ENCODE data around the gene NIPAL4.
"Not testable (repeated sequence)": the region's sequence is repeated elsewhere in the genome, so short reads cannot be mapped to it uniquely, and the experiment has no call there.

Gene NIPAL4

DNA sequence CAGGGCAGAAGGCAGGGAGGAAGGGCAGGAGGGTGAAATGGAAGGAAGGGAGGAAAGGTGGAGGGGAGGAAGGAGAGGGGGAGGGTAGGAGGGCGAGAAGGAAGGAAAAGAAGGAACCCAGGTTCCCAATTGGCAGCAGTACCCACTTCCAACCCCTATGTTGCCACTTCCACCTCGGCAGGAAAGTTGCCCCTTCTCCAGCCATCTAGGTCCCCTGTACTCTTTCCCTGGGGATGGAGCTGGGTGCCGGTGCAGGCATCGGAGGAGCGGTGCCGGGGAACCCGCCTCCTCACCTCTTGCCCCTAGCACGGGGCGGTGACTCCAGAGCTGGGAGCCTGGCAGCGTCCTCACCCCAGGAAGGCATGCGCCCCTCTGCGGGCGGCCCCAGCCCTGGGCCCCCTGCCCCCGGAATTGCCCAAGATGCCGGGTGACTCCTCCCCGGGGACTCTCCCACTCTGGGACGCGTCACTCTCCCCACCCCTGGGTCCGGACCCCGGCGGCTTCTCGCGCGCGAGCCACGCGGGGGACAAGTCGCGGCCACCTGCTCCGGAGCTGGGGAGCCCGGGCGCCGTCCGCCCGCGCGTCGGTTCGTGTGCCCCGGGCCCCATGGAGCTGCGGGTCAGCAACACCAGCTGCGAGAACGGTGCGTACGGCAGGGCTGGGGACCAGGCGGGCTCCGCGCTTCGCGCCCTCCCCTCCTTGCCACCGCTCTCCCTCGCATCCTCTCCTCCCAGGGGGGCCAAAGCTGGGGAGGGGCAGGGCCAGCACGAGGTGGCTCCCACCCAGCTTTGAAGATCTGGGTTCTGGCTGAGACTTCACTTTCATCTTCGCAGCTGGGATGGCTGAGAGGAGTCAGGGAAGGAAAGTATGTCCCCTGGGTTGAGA is at the start of gene NIPAL4:
TSS of gene NIPAL4 (plus strand) at position 499 of the 885 bp plus-strand sequence. CDS start at position 607, 108 bp downstream.
- peak; percentile 26 for DNase-seq

DNA sequence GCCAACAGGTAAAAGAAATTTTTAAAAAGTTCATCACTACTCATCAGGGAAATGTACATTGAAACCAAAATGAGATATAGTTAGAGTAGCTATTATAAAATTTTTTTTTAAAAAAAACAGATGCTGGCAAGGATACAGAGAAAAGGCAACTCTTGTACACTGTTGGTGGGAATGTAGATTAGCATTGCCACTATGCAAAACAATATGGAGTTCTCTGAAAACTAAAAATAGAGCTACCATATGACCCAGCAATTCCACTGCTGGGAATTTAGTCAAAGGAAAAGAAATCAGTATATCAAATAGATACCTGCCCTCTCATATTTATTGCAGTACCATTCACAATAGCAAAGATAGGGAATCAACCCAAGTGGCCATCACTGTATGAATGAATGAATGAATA is 44.2 kb upstream of the NIPAL4 start:
- no peak for DNase-seq

DNA sequence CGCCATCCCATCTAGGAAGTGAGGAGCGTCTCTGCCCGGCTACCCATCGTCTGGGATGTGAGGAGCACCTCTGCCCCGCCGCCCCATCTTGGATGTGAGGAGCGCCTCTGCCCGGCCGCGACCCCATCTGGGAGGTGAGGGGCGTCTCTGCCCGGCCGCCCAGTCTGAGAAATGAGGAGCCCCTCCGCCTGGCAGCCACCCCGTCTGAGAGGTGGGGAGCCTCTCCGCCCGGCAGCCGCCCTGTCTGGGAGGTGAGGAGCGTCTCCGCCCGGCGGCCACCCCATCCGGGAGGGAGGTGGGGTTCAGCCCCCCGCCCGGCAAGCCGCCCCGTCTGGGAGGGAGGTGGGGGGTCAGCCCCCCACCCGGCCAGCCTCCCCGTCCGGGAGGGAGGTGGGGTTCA is 40.5 kb upstream of the NIPAL4 start:
- DNase-seq, result not testable (repeated sequence)

DNA sequence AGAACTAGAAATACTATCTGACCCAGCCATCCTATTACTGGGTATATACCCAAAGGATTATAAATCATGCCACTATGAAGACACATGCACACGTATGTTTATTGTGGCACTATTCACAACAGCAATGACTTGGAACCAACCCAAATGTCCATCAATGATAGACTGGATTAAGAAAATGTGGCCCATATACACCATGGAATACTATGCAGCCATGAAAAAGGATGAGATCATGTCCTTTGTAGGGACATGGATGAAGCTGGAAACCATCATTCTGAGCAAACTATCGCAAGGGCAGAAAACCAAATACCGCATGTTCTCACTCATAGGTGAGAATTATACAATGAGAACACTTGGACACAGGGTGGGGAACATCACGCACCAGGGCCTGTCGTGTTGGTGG is 30.1 kb upstream of the NIPAL4 start:
- DNase-seq, result not testable (repeated sequence)

DNA sequence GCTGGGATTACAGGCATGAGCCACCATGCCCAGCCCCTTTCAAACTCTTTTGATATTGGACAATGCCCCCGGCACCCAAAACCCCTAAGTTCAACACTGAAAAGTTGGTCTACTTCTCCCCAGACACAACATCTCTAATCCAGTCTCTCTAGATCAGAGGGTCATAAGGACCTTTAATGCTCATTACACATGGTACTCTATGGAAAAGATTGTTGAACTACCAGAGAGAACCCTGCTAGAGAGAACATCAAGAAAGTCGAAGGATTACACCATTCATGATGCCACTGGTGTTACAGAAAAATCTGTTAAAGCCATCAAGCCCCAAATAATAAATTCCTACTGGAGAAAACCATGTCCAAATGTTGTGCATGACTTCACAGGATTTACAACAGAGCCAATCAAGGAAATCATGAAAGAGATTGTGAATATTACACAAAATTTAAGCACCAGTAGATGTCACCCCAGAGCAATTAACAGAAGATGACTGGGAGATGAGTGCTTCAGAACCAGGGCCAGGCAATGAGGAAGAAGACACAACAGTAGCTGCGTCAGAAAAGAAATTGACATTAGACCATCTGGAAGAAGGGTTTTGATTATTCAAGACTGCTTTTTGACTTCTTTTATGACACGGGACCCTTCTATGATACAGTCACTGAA is 28.3 kb upstream of the NIPAL4 start:
- peak; percentile 42 for DNase-seq

DNA sequence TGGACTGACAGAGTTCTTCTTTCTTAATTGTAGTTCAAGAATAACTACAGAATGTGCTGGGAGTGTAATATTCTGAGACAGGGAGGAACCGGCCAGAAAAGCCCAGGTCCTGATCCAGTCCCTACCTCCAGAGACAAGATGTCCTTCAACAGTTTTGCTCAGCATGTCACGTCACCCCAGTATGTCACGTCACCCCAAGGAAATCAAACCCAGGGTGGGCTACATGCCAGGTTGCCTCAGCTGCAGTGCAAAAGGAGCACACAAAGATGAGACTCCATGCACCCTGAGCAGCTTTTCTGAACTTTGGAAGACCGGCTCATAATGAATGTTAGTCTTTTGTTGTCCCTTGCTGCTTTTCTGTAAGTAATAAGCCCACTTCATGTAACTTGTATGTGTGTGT is 25.9 kb upstream of the NIPAL4 start:
- DNase-seq, result no peak

DNA sequence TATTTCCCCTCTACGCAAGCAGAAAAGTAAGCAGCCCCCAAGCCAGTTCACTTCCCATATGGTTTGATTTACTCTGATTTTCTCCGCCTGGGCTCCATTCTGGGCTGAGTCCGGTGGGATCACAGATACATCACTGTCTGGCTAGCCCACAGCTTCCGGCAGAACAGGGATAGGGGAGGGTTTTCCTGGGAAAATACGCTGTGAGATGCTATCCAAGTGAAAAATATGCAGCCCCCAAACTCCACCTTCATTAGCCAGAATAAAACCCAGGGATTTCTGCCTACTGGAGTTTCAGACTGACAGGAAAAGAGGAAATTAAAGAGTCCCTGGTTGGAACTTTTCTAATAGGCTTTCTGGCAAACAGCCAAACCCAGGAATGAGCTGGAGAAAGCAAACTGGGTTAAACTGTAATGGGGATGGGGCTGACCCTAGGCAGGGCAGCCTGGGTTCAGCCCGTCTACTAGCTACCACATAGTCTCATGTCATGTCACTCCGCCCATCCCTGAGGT is 16.9 kb upstream of the NIPAL4 start:
- no peak for DNase-seq

DNA sequence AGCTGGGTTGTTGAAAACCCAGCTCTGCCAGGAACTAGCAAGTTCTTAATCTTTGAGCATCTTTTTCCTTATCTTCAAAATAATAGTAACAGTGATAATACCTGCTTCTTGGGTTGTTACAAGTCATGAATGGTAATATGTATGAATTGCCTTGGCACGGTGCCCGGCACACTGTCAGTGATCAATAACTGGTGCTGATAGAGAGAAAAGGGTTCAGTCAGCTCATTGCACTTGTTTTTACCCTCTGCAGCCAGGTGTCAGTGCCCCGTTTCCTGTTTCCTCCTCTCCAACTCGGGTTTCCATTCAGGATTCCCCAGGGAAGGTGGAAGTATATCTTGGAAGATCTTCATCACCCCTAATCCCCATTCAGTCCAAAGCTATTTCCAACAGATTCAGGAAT is 15.8 kb upstream of the NIPAL4 start:
- no peak for DNase-seq

DNA sequence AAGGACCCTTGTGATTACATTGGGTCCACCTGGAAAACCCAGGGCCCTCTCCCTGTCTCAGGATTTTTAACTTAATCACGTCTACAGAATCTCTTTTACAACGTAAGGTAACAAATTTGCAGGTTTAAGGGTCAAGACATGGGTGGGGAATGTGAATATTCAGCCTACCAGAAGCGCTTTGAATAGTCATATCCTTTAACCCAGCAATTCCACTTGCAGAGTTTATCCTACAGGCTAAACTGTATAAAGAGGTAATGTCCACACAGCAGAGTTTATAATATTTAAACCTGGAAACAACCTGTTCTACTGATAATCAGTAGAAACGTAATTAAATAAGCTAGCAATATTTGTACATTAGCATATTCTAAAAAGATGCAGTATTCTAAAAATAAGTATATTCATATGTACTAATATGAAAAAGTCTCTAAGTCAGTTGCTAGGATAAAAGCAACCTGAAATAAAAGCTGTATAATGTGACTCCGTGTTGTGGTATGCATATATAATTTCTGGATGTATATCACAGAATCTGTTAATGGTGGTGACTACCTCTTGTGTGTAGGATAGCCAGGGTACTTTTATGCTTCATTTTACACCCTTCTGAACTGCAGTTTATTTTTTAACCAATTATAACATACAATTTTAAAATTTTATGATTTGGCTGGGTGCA is 14.1 kb upstream of the NIPAL4 start:
- no peak for DNase-seq

DNA sequence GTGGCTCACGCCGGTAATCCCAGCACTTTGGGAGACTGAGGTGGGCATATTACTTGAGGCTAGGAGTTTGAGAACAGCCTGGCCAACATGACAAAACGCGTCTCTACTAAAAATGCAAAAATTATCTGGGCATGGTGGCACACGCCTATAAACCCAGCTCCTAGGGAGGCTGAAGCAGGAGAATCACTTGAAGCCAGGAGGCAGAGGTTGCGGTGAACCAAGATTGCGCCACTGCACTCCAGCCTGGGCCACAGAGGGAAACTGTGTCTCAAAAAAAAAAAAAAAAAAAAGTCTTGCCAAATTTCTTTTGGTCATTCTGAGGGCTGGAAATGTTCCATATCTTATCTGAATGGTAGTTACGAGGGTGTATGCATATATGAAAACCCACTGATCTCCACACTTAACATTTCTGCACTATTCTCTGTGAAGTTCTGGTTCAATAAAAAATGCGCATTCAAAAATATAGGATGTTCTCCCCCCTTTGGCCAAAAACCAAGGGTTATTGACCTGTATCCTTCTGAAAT is 13.5 kb upstream of the NIPAL4 start:
- no peak for DNase-seq

DNA sequence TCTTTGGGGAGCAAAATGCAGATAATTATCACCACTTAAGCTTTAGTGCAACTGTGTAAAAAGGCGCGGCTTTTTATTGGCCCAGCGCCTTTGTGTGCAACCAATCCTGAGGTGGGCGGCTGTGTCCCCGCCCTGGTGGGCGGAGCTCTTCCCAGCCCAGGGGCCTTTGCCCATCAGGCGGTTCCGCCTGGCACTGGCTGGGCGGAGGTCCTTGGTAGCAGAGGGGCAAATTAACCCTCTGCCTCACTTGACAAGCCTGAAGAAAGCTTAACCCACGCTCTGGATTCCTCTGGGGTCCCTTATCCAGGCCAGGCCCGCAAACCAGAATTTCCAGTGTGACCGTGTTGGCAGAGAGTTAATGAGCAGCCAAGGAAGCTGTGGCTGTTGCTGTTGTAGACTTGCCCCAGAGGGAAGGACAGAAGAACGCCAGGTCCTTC is 12.8 kb upstream of the NIPAL4 start:
- DNase-seq, result no peak

DNA sequence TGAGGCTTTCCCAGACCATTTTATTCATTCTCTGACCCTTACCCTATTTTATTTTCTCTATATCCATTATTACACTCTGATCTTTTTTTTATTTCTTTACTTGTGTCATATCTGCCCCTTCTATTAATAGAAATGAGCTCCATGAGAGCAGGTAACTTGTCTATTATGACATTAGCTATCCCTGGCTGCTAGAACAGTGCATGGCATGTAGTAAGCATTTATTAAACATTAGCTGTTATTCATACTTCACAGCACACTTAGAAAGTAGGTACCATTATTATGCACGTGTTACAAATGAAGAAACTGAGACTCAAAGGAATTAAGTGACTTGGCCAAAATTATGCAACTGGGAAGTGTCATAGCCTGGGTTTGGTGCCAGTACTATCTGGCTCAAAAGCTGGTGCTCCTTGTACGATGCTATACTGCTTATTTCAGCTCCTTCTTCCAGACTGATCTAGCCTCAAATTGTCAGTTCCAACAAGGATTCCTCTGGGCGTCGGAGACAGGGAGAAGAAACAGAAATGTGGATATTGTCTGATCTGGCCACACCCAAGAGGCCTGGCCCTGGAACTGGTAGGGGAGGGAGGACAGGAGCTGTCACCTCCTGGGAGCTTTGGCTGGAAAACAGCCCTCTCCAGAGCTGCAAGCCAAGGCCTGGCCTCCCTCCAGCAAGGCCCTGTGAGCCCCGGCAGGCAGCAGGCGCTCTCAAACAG is 10.8 kb upstream of the NIPAL4 start:
- no peak for DNase-seq

DNA sequence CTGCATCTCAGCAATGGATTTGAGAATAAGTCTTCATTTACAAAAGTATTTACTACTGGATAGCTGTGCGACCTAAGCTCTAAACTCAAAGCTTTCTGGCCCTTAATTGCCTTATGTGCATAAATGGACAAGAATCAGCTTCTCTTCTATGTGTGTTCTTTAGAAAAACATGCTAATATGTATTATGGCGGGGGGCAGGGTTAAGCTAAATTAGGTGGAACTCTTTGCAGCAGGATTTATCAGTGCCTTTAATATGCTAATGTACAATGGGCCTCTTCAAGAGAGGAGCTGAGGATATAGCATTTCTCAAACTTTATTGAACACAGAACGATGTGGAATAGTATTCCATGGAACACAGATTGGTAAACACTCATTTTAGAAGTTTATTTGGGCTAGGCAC is 10.0 kb upstream of the NIPAL4 start:
- DNase-seq, result no peak

DNA sequence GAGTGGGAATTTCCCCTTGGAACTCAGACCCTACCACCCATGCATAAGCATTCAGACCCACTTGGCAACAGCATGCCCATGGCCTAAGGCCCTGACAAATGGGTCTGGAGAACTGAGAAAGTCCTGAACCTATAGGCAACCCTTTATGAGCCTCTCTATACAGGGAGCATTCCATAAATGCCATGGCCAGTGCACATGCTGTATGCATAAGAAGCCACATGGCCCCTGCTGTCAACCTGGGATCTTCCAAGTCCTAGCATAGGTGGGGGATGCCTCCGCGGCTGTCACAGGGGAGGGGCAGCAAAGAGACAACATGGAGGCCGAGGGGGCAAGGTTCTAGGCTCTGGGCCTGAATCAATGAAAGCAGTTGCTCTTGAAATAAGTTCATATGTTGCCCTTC is 8.2 kb upstream of the NIPAL4 start:
- DNase-seq, result no peak

DNA sequence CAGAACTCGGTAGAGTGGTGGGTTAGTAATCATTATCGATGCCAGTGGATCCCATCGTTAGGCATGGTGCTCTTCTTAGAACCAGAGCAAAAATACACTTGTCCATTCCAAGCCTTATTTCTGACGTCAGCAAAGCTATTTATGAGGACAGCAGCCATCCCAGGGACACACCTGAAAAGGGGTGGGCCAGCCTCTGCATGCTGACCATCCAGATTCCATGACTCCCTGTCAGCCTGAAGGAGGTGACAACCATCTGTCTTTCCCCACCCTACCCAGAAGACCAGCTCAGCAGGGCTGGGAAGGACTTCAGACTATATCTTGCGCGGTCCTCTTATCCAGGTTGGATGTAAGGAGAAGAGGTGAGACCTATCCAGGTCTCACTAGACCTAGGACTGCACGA is 5.7 kb upstream of the NIPAL4 start:
- DNase-seq, result no peak

DNA sequence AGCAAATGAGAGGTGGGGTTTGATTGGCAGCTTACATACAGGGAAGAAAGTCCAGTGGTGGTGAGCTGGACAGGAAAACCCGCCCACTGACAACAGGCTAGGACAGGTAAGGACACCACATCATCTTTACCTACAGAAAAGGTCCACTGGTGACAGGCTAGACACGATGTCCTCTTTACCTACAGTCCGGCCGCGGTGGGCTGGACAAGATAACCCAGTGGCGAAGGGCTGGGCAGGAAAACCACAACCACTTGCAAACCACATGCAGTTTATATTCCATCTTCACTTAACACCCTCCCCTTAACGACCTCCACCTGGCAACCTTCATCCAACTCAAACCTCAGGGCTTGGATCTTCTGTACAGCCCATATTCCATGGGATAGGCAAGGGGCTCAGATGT is 5.0 kb upstream of the NIPAL4 start:
- no peak for DNase-seq

DNA sequence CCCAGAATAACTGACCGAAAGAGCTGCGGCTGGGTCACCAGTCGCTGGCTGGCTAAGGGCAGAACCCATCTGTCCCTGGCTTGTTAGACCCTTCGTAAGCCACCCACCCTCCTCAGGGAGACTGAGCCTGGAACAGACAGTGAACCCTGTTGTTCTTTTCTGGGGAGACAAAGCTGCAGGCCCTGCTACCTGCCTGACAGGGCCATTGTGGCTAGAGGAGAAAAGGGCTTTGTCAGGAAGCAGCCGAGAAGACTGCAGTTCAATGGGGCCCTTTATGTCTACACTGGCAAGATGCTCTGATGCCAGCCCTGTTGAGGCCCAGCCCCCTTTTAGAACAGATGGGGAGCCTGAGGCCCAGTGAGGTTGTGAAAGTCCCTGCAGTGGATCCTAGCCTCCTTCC is 3.7 kb upstream of the NIPAL4 start:
- no peak for DNase-seq

DNA sequence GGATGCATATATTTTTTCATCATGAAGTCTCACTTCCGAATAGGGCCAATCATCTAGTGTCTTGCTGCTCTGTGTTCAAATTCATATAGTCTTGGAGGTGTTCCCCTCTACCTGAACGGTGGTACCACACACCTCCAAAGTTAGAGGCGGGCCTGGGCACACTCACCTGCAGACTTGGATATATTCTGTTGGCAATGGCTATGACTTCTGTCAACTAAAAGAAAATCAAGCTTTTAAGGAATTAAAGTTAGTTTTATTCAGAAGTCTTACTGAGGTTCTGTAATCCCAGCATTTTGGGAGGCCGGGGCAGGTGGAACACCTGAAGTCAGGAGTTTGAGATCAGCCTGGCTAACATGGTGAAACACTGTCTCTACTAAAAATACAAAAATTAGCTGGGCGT is 2.6 kb upstream of the NIPAL4 start:
- DNase-seq, result no peak

DNA sequence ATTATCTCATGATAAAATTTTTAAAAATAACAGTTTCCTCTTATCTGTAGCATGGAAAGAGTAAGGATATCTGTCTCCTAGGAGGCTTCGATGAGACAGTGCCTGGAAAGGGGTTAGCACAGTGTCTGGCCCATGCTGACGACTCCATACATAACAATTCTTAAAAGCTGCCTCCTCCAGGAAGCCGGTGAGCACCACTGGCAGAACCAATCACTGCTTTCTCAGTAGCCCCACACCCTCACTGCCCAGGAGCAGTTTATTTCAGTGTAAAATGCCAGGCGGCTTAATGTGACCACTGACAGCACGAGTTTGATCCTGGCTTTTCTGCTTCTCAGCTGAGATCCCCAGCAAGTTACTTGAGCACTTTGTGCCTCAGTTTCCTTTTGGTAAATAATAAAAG is 1.2 kb upstream of the NIPAL4 start:
- no peak for DNase-seq

DNA sequence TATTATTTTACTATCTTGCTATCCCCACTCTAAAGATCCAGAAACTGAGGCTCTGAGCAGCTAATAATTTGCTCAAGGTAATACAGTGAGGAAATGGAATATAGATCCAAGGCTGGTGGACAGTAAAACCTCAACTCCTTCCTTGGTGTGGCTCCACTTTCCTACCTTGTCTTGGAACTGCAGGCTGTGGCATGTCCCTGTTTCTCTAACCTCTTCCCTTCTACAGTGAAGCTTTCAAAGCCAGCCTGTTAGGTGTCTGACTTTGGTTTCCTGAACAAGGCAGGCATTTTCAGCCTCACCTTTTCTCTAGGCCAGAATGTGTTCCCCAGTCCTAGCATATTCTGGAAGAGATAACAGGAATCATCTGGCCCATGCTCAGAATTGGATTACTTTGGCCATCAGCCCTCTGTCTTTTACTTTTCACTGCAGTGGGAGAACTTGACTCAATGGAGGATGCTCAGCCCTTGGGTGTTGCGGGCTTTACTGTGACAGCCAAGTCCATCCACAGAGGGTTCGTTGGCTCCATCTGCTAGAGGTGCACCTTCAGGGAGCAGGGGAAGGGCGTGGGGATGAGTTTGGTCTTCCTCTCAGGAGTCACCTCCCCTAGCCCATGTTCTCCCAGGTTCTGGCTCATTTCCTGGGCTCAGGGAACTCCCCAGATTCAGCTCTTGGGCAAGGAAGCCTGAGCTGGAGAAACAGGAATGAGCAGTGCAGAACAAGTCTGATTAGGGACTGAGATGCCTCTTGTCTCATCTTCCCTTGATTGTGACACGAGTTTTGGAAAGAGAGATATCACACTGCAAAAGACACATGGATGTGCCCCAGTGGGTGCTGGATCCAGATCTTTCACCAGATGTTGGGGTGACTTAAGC is 1.1 kb downstream of the NIPAL4 start:
- no peak for DNase-seq

DNA sequence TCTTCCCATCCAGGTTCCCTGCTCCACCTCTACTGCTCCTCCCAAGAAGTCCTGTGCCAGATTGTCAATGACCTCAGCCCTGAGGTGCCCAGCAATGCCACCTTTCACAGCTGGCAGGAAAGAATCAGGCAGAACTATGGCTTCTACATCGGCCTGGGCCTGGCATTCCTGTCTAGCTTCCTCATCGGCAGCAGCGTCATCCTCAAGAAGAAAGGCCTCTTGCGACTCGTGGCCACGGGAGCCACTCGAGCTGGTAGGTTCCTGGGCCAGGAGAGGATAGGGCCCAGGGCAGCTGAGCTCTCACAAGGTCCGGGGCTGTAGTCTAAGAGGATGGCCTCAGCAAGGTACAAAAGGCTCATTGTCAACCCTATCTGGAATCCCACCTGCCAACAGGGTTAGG is 3.1 kb downstream of the NIPAL4 start:
- DNase-seq, result no peak

Data from CD4-positive, alpha-beta T cell treated with Interleukin-17A for 4 hours (primary cell).